HG02973 (cell line): ENCODE data around the gene LBR.

Experiments
- ATAC-seq: cut with Tn5 transposase; IDR thresholded peaks from one replicate; pipeline ENCODE4 v1.9.1; 2021; ENCODE audit warnings: moderate library complexity; ENCODE audit not compliant: unreplicated experiment

Gene LBR

DNA sequence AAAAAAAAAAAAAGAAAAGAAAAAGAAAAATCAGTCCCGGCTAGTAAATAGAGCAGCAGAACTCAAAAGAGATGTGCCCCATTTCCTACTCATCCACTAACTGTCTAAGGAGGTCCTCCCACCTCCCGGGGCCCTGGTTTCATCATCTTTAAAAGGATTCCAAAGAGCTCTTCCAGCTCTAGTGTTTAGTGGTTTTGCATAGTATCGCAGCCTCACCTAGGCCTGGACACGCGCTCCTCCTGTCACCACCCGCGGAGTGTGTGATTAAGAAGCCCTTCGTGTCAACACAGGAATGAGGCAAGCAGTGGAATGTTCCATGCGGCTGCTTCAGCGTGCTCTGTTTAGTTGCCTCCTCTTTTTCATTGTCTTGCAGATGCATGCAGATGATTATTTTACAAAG, 49.0 kb downstream of the LBR start:
- no peak for ATAC-seq

DNA sequence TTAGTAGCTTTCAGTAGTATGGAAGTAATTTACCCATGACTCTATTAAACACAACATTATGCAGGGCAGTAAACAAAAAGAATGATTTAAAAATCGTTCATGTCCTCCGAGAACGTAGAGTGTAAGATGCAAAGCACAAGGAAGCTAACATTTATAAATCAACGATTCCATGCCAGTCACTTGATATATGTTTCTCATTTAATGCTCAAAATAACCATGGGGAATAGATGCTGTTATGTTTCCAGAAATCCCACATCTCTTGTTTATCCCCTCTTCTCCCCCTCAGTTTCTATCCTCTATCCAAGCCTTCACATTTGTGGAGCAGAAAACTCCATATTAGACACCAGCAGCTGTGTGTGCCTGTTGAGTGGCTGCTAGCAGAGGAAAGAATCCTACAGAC, 52.8 kb downstream of the LBR start:
- ATAC-seq = no peak

DNA sequence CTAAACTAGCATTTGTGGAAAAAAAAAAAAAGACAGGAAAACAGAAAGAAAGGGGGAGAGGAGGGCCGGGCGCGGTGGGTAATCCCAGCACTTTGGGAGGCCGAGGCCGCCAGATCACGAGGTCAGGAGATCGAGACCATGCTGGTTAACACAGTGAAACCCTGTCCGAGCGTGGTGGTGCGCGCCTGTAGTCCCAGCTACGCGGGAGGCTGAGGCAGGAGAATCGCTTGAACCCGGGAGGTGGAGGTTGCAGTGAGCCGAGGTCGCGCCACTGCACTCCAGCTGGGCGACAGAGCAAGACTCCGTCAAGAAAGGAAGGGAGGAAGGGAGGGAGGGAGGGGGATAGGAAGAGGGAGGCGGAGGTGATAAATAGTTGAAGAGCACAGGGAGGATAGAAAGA, 54.7 kb downstream of the LBR start:
- ATAC-seq = no peak

DNA sequence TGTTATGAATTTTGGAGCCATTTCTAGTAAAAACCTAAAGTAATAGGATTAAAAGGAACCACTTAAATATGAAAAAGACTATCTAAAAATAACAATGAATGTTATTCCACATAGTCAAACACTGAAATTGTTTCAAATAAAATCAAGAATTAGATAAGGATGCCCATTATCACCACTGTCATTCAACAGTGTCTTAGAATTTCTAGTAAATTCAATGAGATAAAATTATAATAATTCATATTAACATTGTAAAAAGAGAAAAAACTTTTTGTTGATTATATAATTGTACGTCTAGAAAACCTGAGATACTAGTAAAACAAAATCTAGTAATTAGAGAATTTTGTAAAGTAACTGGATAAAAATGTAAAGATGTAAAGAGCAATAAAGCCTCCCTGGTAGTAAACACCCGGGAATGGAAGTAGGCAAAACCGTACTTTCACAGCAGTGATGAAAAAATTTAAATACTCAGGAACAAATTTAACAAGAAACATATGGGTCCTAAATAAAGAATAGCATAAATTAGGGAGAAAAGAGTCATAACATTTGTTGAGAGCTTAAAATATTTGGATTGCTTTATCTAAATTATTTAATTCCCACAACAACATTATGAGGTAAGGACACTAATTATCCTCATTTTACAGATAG, 56.4 kb downstream of the LBR start:
- no peak for ATAC-seq

DNA sequence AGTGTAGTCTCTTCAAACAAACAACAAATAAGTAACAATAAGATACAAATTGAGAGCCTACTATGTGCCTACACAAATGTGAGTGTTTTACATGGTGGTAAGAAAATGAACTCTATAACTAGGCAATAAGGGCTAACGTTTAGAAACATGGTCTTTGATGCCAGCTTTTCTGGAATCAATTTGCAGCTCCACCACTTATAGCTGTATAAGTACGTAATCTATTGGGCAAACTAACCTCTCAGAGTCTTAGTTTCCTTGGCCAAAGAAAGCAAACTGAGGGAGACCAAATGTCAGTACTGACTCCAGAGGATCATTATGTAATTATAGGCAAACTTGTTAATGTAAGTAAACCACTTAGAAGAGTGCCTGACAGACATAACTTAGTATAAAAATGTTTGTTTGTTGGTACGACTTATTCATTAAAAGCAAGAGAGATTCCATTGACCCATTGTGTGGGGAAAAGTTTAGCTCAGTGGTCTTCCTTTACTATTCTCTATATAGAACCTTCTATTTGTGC, 59.7 kb downstream of the LBR start:
- no peak for ATAC-seq

DNA sequence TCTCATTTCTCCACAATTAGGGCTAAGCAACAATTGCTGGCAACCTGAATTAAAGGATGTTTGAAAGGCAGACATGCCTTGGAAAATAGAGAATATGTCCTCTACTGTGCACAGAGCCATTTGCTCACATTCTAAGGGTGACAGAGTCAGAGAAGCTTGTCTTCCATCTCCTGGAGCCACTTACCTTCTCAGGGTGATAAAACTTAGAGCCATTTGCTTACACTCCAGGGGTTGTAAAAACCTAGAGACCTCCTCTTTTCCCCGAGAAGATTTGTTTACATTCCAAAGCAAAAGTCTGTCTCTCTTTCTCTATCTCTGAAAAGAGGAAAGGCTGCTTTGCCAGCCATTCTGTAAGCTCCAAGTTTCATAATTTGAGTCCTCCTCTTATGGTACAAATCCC, 61.3 kb downstream of the LBR start:
- no peak for ATAC-seq

DNA sequence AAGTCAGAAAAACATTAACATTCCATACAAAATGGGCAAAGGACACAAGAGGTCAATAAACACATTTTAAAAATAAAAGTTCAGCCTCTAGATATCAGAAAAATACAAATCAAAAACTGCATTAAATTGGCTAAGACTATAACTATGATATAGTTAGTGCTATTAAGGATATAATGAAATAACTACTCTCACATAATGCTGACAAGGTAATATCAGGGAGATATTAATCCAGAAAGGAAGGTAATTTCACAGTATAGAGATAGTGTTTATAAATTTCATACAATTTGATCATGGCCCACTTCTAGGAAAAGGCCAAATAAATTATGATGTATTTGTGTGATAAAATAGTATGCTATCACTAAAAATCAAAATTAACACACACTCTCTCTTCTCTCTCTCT, 61.8 kb downstream of the LBR start:
- ATAC-seq = no peak

DNA sequence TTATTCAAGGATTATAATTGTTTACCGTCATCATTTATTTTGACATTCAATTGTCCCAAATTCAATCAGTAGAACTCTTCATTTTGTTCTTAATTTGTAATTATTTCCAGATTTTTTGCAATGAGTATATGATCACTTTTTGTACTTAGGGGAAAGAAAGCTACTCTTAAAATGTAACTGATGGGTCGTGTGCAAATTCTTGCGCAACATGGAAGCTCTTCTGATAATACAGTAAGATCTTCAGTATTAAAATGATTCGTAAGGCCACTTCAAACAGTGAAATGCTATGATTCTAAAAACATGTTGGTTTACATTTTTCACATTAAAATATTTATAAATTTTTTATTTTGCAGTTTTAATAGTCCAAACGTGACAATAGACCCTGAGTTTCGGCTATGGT, 63.4 kb downstream of the LBR start:
- no peak for ATAC-seq

DNA sequence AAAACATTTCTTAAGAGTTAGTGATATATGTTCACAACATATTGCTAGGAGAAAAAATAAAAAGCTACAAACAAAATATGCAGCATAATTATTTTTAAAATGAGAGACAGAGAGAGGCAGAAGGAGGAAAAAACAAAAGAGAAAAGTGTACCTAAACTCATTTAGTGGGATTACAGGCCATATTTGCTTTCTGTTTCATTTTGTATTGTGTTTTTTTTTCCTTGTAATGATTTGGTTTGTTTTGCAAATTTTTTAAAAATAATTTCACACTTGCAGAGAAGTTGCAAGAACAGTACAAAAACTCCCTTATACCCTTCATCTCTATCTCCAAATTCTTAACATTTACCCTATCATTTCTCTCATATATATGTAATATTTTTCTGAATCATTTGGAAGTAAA, 65.0 kb downstream of the LBR start:
- no peak for ATAC-seq

DNA sequence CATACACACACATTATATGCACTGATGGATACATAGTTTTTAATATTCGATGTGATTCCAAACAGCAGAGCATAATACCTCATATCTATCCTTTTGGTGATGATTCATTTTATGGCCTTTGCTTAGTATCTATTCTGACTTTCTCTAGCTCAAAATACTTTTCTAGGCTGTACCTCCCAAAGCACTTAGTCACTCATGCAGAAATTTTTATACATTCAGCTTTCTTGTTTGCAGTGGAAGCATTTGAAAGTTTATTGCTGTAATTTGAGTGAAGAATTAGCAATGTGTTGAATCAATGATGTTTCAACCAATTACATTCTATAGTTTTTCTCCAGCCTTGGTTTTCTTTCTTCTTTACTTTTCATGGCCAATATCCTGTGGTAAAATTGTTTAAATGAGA, 66.7 kb downstream of the LBR start:
- no peak for ATAC-seq

DNA sequence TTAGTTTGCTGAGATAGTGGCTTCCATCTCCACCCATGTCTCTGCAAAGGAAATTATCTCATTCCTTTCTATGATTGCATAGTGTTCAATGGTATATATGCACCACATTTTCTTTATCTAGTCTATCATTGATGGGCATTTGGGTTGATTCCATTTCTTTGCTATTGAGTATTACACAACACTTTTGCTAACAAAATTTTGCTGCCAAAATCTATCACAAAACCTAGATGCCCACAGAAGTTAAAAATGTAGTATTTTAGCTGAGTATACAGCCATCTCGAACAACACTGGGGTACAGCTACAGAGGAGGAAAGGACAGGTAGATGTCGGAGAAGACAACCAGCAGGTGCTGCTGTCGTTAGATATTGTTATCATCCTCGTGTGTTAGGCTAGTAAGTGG, 67.7 kb downstream of the LBR start:
- no peak for ATAC-seq

DNA sequence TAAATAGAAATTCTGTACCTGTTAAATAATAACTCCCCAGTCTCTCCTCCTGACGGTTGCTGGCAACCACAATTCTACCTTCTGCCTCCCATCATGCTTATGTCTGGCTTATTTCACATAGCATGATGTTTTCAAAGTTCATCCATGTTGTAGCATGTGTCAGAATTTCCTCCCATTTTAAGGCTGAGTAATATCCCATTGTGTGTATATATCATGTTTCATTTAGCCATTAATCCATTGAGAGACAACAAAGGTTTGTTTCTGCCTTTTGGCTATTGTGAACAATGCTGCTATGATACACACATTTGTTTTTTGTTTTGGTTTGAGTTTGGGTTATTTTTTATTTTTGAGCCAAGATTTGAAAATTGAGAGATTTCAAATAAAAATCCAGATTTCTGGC, 72.0 kb downstream of the LBR start:
- no peak for ATAC-seq

DNA sequence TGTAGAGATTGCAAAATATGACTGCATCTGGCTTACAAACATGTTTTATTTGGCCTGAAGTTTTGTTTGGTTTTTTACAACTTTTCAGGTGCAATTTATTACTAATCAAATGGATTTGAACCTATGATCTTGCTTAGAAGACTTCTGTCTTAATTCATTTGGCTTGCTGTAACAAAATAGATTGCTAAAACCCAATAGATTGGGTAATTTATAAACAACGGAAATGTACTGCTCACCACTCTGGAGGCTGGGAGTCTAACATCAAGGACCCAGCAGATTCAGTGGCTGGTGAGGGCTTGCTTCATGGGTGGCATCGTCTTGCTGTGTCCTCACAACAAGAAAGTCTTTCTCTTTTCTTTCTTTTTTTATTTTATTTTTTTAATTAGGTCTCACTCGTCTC, 72.9 kb downstream of the LBR start:
- ATAC-seq = no peak
